Measurements from ENCODE around the gene SLC39A5.

The SLC39A5 gene

DNA sequence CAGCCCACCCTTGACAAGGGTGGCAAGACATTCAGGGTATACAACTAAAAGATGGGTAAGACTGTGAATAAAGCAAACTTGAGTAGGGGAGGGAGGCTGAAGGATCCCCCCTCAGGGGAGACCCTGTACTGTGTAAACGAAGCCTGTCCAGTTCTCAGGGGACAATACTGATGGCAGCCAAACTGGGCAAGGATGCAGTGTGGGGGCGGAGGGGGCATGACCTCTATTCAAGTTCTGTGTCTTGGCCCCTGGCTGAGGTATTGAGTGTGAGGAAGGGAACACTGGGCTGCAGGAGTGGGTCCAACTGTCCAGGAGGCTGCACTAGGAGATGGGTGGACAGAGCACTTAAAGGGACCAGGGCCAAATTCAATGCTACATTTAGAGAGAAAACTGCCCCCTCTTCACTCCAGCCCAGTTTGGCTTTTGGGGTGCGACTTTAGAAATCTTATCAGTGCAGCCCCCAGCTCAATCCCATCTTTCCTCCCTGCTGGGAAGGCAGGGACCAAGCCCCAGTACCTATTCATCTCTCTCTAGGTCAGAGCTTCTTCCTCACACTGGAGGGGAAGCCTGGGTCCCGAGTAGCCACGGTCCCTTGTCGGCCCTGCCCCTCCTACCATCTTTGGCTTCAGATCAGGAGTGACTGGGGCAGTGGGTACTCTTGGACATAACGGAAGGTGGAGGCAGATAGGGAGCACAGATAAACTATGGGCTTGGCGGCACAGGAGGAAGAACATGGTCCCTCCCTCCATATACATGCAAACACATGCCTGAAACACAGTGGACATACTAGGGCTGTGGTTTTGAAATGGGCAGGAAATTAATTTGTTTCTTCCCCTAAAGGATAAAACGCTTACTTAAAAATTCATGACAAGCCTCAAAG lies 11.8 kb downstream of the SLC39A5 start:
- no peak overlapping the region for H3K27ac ChIP-seq (ENCODE audit: poor library complexity, severe bottlenecking)
- no peak for DNase-seq (ENCODE audit: low spot score)
- no peaks in the 10 kb centered on the region for H3K9me3 ChIP-seq (ENCODE audit: severe bottlenecking)
- peaks cover 68% of the 10 kb centered on the region for H3K36me3 ChIP-seq (ENCODE audit: low read depth)
- TF ChIP-seq, protein P1, sequence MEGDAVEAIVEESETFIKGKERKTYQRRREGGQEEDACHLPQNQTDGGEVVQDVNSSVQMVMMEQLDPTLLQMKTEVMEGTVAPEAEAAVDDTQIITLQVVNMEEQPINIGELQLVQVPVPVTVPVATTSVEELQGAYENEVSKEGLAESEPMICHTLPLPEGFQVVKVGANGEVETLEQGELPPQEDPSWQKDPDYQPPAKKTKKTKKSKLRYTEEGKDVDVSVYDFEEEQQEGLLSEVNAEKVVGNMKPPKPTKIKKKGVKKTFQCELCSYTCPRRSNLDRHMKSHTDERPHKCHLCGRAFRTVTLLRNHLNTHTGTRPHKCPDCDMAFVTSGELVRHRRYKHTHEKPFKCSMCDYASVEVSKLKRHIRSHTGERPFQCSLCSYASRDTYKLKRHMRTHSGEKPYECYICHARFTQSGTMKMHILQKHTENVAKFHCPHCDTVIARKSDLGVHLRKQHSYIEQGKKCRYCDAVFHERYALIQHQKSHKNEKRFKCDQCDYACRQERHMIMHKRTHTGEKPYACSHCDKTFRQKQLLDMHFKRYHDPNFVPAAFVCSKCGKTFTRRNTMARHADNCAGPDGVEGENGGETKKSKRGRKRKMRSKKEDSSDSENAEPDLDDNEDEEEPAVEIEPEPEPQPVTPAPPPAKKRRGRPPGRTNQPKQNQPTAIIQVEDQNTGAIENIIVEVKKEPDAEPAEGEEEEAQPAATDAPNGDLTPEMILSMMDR (IDR thresholded peaks at IDR 0.05; ENCODE audit: poor library complexity, severe bottlenecking), result no peak
- H3K27me3 ChIP-seq (ENCODE audit: insufficient read depth, poor library complexity, severe bottlenecking), result no peaks in the 10 kb centered on the region
- ATAC-seq (ENCODE audit: low read depth), result no peak
- no peak overlapping the region for H3K4me3 ChIP-seq (ENCODE audit: severe bottlenecking)
- no peaks in the 10 kb centered on the region for H3K4me1 ChIP-seq (ENCODE audit: insufficient read depth, poor library complexity, severe bottlenecking)

DNA sequence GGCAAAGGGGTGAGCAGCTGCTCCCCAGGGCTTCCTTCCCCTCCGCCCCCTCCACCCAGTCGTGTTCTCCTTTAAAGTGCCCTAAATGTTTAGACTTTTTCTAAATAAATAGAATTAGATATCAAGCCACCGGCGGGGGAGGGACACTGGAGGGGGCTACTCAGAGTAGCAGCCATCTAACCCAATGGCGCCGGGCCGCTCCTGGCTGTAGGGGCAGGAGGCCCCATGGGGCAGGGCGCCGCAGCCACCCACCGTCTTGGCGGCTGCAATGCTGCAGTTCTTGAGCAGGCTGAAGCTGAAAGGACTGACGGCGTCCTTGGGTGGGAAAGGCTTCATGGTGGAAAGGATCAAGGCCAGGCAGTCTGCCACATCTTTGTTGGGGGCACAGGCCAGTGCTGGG lies 13.1 kb downstream of the SLC39A5 start:
- Histone ChIP-seq H3K9me3 (ENCODE audit: severe bottlenecking) (no peaks in the 10 kb centered on the region), H3K27ac (ENCODE audit: poor library complexity, severe bottlenecking) (no peak overlapping the region), H3K36me3 (ENCODE audit: low read depth) (peaks cover 74% of the 10 kb centered on the region), H3K4me3 (ENCODE audit: severe bottlenecking) (no peak overlapping the region), H3K27me3 (ENCODE audit: insufficient read depth, poor library complexity, severe bottlenecking) (no peaks in the 10 kb centered on the region), H3K4me1 (ENCODE audit: insufficient read depth, poor library complexity, severe bottlenecking) (no peaks in the 10 kb centered on the region)
- ATAC-seq (ENCODE audit: low read depth), result no peak
- TF ChIP-seq, protein P1 (IDR thresholded peaks at IDR 0.05; ENCODE audit: poor library complexity, severe bottlenecking), result no peak
- no peak for DNase-seq (ENCODE audit: low spot score)

DNA sequence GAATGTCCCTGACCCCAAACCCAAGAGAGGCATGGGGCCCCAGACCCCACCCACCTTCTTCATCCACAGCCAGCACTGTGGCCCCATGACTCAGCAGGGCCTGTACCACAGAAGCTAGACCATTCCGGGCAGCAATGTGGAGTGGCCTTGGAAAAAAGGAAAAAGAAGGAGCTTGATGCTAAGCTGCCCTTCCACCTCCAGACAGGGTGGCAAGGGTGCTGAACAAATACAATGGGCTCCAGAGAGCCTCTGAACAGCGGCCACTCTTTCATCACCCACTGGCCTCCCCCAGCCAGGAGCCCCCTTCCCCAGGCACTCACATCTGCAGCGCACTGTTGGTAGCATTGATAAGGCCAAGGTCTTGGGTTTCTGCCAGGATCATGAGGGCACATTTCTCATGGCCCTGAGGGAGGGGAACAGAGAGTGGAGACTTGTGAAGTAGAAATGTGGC lies 13.9 kb downstream of the SLC39A5 start:
- Histone ChIP-seq H3K4me1 (ENCODE audit: insufficient read depth, poor library complexity, severe bottlenecking) (no peaks in the 10 kb centered on the region), H3K27ac (ENCODE audit: poor library complexity, severe bottlenecking) (no peak overlapping the region), H3K36me3 (ENCODE audit: low read depth) (peaks cover 82% of the 10 kb centered on the region), H3K27me3 (ENCODE audit: insufficient read depth, poor library complexity, severe bottlenecking) (no peaks in the 10 kb centered on the region), H3K9me3 (ENCODE audit: severe bottlenecking) (no peaks in the 10 kb centered on the region), H3K4me3 (ENCODE audit: severe bottlenecking) (no peak overlapping the region)
- no peak for ATAC-seq (ENCODE audit: low read depth)
- DNase-seq (ENCODE audit: low spot score), result no peak
- TF ChIP-seq, protein P1 (IDR thresholded peaks at IDR 0.05; ENCODE audit: poor library complexity, severe bottlenecking), result no peak

DNA sequence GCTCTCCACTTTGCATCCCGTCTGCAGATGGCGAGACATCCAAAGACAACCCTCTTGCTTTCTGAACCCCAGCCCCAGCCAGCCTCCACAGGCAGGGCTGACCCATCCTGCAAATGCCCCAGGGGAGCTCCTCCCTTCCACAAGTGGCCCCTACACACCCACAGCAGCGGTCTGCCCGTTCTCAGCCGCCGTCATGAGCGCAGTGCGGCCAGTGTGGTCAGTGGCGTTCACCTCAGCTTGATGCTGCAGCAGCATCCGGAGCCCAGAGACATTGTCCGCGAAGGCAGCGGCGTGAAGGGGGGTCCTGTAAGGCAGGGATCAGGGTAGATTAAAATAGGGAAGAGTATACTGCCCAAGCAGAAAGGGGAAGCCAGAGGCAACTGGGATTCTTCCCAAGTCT lies 14.6 kb downstream of the SLC39A5 start:
- Histone ChIP-seq H3K4me3 (ENCODE audit: severe bottlenecking) (no peak overlapping the region), H3K27ac (ENCODE audit: poor library complexity, severe bottlenecking) (no peak overlapping the region), H3K27me3 (ENCODE audit: insufficient read depth, poor library complexity, severe bottlenecking) (no peaks in the 10 kb centered on the region), H3K36me3 (ENCODE audit: low read depth) (peaks cover 84% of the 10 kb centered on the region), H3K4me1 (ENCODE audit: insufficient read depth, poor library complexity, severe bottlenecking) (no peaks in the 10 kb centered on the region), H3K9me3 (ENCODE audit: severe bottlenecking) (no peaks in the 10 kb centered on the region)
- TF ChIP-seq, protein P1 (IDR thresholded peaks at IDR 0.05; ENCODE audit: poor library complexity, severe bottlenecking), result no peak
- ATAC-seq (ENCODE audit: low read depth), result no peak
- DNase-seq (ENCODE audit: low spot score), result no peak

DNA sequence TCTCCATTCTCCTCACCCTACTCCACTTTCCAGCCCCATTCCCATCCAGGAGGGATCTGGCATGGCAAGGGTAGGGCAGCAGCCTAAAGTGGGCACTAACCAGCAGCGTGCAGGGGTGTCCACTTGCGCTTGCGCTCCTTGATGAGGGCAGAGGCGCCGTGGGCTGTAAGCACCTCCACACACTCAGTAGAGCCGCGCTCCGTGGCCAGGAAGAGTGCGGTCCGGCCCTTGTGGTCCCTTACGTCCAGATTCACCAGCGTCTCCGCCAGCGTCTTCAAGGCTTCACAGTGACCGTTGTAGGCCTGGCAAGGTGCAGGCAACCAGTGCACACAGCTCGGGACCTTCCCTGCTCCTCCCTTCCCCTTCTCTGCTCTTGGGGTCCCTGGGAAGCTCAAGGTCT lies 18.1 kb downstream of the SLC39A5 start:
- Histone ChIP-seq H3K27me3 (ENCODE audit: insufficient read depth, poor library complexity, severe bottlenecking) (no peaks in the 10 kb centered on the region), H3K9me3 (ENCODE audit: severe bottlenecking) (no peaks in the 10 kb centered on the region), H3K4me1 (ENCODE audit: insufficient read depth, poor library complexity, severe bottlenecking) (no peaks in the 10 kb centered on the region), H3K4me3 (ENCODE audit: severe bottlenecking) (no peak overlapping the region), H3K36me3 (ENCODE audit: low read depth) (peaks cover 84% of the 10 kb centered on the region), H3K27ac (ENCODE audit: poor library complexity, severe bottlenecking) (no peak overlapping the region)
- ATAC-seq (ENCODE audit: low read depth) (no peak; the same call in 2 of the 3 replicates), DNase-seq (ENCODE audit: low spot score) (no peak)
- TF ChIP-seq, protein P1 (IDR thresholded peaks at IDR 0.05; ENCODE audit: poor library complexity, severe bottlenecking), result no peak

Data from RWPE2 (cell line).